Adrenal gland (tissue), 12 donors: Measurements from ENCODE around the gene ERC1. TPM values are rescaled to one million over a fixed set of nuclear protein-coding genes. Genes with fewer than 3 reads are reported as not detected.

ENCODE experiments used
- DNase-seq, 7 donors: peaks; one replicate each; pipeline ENCODE4 v3.0.0-alpha.2; 2019 to 2020
- H3K27ac ChIP-seq, 5 donors: fragments of 200-600 bp; sonication (generic) in 4 of 5; 1 replicate in 3 of 5; 2 replicates in 2 of 5; pipeline versions ENCODE4 v1.5.1 to v1.8.0; 2016 to 2020; ENCODE audit warnings: mild to moderate bottlenecking in 1 of 5
- H3K27me3 ChIP-seq: fragments of 200-600 bp; 2 replicates; pipeline ENCODE4 v1.8.0; 2021
- H3K36me3 ChIP-seq, 2 donors: fragments of 200-600 bp; replicated peaks in 1 of 2; 1 replicate in 1 of 2; 2 replicates in 1 of 2; pipeline versions ENCODE4 v1.5.1 to v1.8.0; 2018 to 2022
- H3K4me1 ChIP-seq, 2 donors: fragments of 200-600 bp; replicated peaks in 1 of 2; 1 replicate in 1 of 2; 2 replicates in 1 of 2; pipeline versions ENCODE4 v1.5.1 to v1.8.0; 2018 to 2021
- H3K4me3 ChIP-seq, 4 donors: fragments of 200-600 bp; sonication (generic) in 3 of 4; one replicate each; pipeline ENCODE4 v1.5.1; 2016 to 2018
- H3K9me3 ChIP-seq, 3 donors: fragments of 200-600 bp; sonication (generic) in 1 of 3; replicated peaks in 1 of 3; 1 replicate in 2 of 3; 2 replicates in 1 of 3; pipeline versions ENCODE4 v1.5.1 to v1.8.0; 2016 to 2021
- POLR2A ChIP-seq, 2 donors: fragments of 450-650 bp; IDR thresholded peaks; one replicate each; pipeline ENCODE4 v1.6.1; 2017; ENCODE audit warnings: antibody characterized with exemption in 2 of 2, mild to moderate bottlenecking in 2 of 2, moderate library complexity in 1 of 2
- WGBS, 4 donors: extraction: QIAGEN DNeasy Blood & Tissue Kit in 2 of 4; methylation state at CpG; one replicate each; pipeline versions ENCODE4 v1.1.5 to v1.1.7; 2013 to 2017; 5-methylcytosine and 5-hydroxymethylcytosine counted together
- intact Hi-C, 2 donors: fragments of 100-400 bp; cut with DNase I; formaldehyde crosslinking; loops; one replicate each; pipeline versions ENCODE4 v1.14.1 to v1.15.0; 2022 to 2023
- polyA plus RNA-seq, 3 donors: library from polyadenylated mRNA; stranded (reverse); fragments of 200-250 nt in 2 of 3; fragments of 350-450 nt in 1 of 3; fragmentation: Illumina TruSeq in 1 of 3; extraction: RNeasy Lipid Tissue Mini Kit (QIAGEN cat#74804) in 1 of 3; gene quantifications; one replicate each; pipeline ENCODE4 v1.2.3, GENCODE V29; 2013 to 2014
- total RNA-seq, 9 donors: library from RNA; depleted of rRNA in 4 of 9; stranded (reverse); fragments of >200 nt in 4 of 9; fragments of 120-200 nt in 1 of 9; fragmentation: NEBNext Ultra II Directional in 1 of 9; extraction: Animal tissue kit (Norgen Biotek cat#: 25700) in 1 of 9; gene quantifications; one replicate each; pipeline versions ENCODE4 v1.1.0 to v1.2.4, GENCODE V29; 2013 to 2023
- TF ChIP-seq, protein P1 (sequence below), 6 experiments: fragments of 450-650 bp in 4 of 6; fragments of 200-600 bp in 2 of 6; sonication (generic) in 1 of 6; IDR thresholded peaks; 1 replicate in 5 of 6; 2 replicates in 1 of 6; pipeline versions ENCODE4 v1.5.1 to v1.8.0; 2016 to 2021; ENCODE audit warnings: antibody characterized with exemption in 6 of 6, mild to moderate bottlenecking in 2 of 6, moderate library complexity in 1 of 6
- donor health status: healthy with polysubstance abuse.
- donor health status: Bipolar disorder and iron deficiency.
- donor health status: DM: yes; HTN: yes; CAD: no.
- donor health status: DM: no; HTN: no; CAD: no.
- donor health status: DM: no; HTN: no; CAD: no.
- donor health status: DM: yes; HTN: yes; CAD: no.

ERC1 gene
- total and polyA plus RNA-seq, 12 donors: 4.1 to 79.5 (median 40.2) TPM

DNA sequence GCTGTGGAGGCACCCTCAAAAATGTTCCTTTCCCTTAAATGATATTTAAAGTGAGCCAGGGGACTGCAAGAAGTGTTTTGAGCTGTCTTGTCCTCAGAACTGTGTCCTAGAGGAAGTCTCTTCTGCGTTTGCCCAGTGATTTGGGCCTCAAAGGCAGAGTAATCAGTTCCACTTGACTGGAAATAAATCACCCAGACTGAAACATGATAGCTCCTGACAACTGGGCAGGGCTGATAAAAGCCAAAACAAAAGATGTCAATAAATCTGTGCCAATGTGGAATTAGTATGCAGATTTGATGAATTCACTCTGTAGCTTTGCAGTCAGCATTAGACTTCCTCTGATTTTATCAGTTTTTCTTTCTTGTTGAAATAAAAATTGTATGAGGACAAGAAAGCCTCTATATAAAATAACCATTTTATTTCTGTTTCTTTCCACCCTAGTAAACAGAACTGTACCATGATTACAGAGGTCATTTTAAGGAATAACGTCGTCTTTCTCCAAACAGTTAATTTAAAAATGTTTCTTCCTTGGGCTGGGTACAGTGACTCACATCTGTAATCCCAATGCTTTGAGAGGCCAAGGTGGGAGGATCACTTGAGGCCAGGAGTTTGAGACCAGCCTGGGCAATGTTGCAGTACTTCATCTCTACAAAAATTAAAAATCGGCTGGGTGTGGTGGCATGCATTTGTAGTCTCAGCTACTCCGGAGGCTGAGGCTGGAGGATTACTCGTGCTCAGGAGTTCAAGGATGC is 180.8 kb downstream of the ERC1 start:
- Histone ChIP-seq H3K9me3 (no peaks in the 10 kb centered on the region), H3K4me1 (peaks cover 9 to 24% of the 10 kb centered on the region in 2 donors), H3K36me3 (no peaks in the 10 kb centered on the region), H3K4me3 (no peak overlapping the region), H3K27ac (peak overlapping the region in 4 of 5 donors; percentile 21 to 51 (median 44)), H3K27me3 (no peaks in the 10 kb centered on the region)
- peak in 4 of 7 donors; percentile 20 to 63 (median 34) for DNase-seq
- 38 to 55% (median 44%) methylated on average over 5 to 6 of the region's 6 CpGs for WGBS, 4 donors
- intact Hi-C loops: no loop called here
- no peak for TF ChIP-seq POLR2A (IDR thresholded peaks at IDR 0.05)
- TF ChIP-seq, protein P1, sequence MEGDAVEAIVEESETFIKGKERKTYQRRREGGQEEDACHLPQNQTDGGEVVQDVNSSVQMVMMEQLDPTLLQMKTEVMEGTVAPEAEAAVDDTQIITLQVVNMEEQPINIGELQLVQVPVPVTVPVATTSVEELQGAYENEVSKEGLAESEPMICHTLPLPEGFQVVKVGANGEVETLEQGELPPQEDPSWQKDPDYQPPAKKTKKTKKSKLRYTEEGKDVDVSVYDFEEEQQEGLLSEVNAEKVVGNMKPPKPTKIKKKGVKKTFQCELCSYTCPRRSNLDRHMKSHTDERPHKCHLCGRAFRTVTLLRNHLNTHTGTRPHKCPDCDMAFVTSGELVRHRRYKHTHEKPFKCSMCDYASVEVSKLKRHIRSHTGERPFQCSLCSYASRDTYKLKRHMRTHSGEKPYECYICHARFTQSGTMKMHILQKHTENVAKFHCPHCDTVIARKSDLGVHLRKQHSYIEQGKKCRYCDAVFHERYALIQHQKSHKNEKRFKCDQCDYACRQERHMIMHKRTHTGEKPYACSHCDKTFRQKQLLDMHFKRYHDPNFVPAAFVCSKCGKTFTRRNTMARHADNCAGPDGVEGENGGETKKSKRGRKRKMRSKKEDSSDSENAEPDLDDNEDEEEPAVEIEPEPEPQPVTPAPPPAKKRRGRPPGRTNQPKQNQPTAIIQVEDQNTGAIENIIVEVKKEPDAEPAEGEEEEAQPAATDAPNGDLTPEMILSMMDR (IDR thresholded peaks at IDR 0.05): no peak

DNA sequence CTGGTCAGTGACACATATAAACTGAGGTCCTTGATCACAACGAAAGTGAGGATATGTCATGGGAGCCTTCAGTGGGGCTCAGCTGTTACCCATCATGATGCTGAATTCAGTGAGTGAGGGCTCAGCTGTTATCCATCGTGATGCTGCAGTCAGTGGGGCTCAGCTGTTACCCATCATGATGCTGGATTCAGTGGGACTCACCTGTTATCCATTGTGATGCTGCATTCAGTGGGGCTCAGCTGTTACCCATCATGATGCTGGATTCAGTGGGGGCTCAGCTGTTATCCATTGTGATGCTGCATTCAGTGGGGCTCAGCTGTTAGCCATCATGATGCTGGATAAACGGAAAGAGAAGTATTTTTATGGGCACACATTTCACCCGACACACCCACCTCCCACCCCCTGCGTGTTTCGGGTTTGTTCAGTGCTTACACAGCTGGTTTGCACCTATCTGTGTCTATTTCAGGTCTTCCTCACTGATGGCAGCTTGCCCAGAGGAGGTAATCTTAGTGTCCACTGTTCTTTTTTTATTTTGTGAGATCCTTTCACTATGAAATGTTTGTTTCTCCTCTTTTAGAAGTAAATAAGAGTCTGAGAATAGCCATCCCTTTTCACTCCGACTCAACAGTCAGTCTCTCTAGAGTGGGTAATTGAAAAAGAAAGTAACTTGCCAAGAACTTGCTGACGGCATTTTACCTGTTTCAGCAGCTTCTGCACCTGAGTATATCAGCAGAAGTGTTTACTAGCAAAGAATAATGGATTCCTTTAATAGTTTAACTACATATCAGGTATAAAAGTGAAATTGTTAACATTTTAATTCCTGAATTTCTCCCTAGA is 183.0 kb downstream of the ERC1 start:
- DNase-seq: no peak
- intact Hi-C loops: no loop called here
- no peaks in the 10 kb centered on the region for H3K9me3 ChIP-seq
- WGBS, 4 donors: 81 to 89% (median 83%) methylated on average over 8 of the region's 8 CpGs
- no peaks in the 10 kb centered on the region for H3K27me3 ChIP-seq
- no peaks in the 10 kb centered on the region for H3K36me3 ChIP-seq
- H3K27ac ChIP-seq: no peak overlapping the region
- H3K4me3 ChIP-seq: no peak overlapping the region
- peaks cover 9 to 24% of the 10 kb centered on the region in 2 donors for H3K4me1 ChIP-seq
- no peak for TF ChIP-seq POLR2A (IDR thresholded peaks at IDR 0.05)
- TF ChIP-seq, protein P1 (IDR thresholded peaks at IDR 0.05): no peak

DNA sequence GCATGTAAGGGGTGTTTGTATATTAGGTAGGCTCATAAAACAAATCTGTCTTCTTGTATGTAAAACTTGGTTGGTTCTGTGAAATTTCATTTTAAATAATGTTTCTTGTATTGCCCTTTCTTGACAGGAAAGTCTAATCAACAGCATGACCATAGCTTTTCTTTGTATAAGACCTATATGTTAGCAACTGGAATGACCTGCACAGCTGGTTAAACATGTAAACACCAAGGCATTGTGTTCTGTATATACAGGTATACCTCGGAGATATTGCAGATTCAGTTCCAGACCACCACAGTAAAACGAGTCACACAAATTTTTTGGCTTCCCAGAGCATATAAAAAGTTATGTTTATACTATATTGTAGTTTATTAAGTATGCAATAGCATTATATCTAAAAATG is 183.6 kb downstream of the ERC1 start:
- DNase-seq: no peak
- Histone ChIP-seq H3K4me1 (peaks cover 9 to 24% of the 10 kb centered on the region in 2 donors), H3K4me3 (no peak overlapping the region), H3K27ac (no peak overlapping the region), H3K27me3 (no peaks in the 10 kb centered on the region), H3K9me3 (no peaks in the 10 kb centered on the region), H3K36me3 (no peaks in the 10 kb centered on the region)
- intact Hi-C loops: no loop called here
- WGBS, 4 donors: 87 to 96% (median 93%) methylated on average over 2 of the region's 2 CpGs
- TF ChIP-seq, protein P1 (IDR thresholded peaks at IDR 0.05): no peak
- no peak for TF ChIP-seq POLR2A (IDR thresholded peaks at IDR 0.05)

DNA sequence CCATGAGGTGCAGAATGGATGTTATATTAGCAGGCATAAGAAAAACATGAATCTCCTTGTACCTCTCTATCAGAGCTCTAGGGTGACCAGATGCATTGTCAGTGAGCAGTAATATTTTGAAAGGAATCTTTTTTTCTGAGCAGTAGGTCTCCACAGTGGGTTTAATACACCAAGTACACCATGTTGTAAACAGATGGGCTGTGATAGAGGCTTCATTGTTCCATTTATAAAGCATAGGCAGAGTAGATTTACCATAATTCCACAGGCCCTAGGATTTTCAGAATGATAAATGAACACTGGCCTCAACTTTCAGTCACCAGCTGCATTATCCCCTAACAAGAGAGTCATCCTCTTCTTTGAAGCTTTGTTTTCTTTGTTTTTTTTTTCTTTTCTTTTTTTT is 185.2 kb downstream of the ERC1 start:
- no peak overlapping the region for H3K4me3 ChIP-seq
- H3K36me3 ChIP-seq: no peaks in the 10 kb centered on the region
- no peaks in the 10 kb centered on the region for H3K27me3 ChIP-seq
- TF ChIP-seq POLR2A (IDR thresholded peaks at IDR 0.05): no peak
- TF ChIP-seq, protein P1 (IDR thresholded peaks at IDR 0.05): no peak
- DNase-seq: no peak
- H3K9me3 ChIP-seq: no peaks in the 10 kb centered on the region
- H3K27ac ChIP-seq: no peak overlapping the region
- H3K4me1 ChIP-seq: peaks cover 5 to 14% of the 10 kb centered on the region in 2 donors
- intact Hi-C loops: no loop called here
